H9 (cell line): ENCODE data around the gene BEX5. TPM values are rescaled to one million over a fixed set of nuclear protein-coding genes. Genes with fewer than 3 reads are reported as not detected.
"Not testable (repeated sequence)": the region's sequence is repeated elsewhere in the genome, so short reads cannot be mapped to it uniquely, and the experiment has no call there.

Source experiments
- DNase-seq: peaks from one replicate; pipeline ENCODE4 v3.0.0-alpha.2; 2017
- H2AFZ ChIP-seq: one replicate; pipeline ENCODE4 v1.6.1; 2013; ENCODE audit warnings: mild to moderate bottlenecking, low read length, control low read depth, moderate library complexity
- H2AK5ac ChIP-seq: 2 replicates; pipeline ENCODE4 v1.6.1; 2013; ENCODE audit warnings: low read length, control low read depth, mixed read lengths; ENCODE audit not compliant: insufficient read length
- H2BK120ac ChIP-seq: one replicate; pipeline ENCODE4 v1.6.1; 2013; ENCODE audit warnings: low read depth, mild to moderate bottlenecking, low read length, control low read depth, inconsistent platforms; ENCODE audit not compliant: poor library complexity, severe bottlenecking
- H2BK12ac ChIP-seq: 2 replicates; pipeline ENCODE4 v1.6.1; 2013; ENCODE audit warnings: low read length, control low read depth, mixed read lengths, low read depth; ENCODE audit not compliant: insufficient read length
- H2BK15ac ChIP-seq: 2 replicates; pipeline ENCODE4 v1.6.1; 2013; ENCODE audit warnings: low read depth, low read length, control low read depth
- H2BK20ac ChIP-seq: one replicate; pipeline ENCODE4 v1.6.1; 2013; ENCODE audit warnings: low read depth, mild to moderate bottlenecking, low read length, control low read depth, inconsistent platforms; ENCODE audit not compliant: poor library complexity, severe bottlenecking
- H2BK5ac ChIP-seq: 2 replicates; pipeline ENCODE4 v1.6.1; 2013; ENCODE audit warnings: low read length, control low read depth, mixed read lengths; ENCODE audit not compliant: insufficient read length
- H3K14ac ChIP-seq: 2 replicates; pipeline ENCODE4 v1.6.1; 2013; ENCODE audit warnings: low read length, control low read depth; ENCODE audit not compliant: insufficient read depth
- H3K18ac ChIP-seq: 2 replicates; pipeline ENCODE4 v1.6.1; 2013; ENCODE audit warnings: low read depth, mild to moderate bottlenecking, mixed read lengths, low read length, control low read depth; ENCODE audit not compliant: insufficient read length
- H3K23ac ChIP-seq: 2 replicates; pipeline ENCODE4 v1.6.1; 2013; ENCODE audit warnings: low read length, control low read depth, mixed read lengths, low read depth; ENCODE audit not compliant: insufficient read length
- H3K23me2 ChIP-seq: 2 replicates; pipeline ENCODE4 v1.6.1; 2013; ENCODE audit warnings: low read depth, mild to moderate bottlenecking, mixed read lengths, low read length, control low read depth; ENCODE audit not compliant: insufficient read length, poor library complexity, severe bottlenecking
- H3K27ac ChIP-seq: 2 replicates; pipeline ENCODE4 v1.5.1; 2013; ENCODE audit warnings: low read length, control low read depth, mixed read lengths, low read depth; ENCODE audit not compliant: insufficient read length
- H3K27me3 ChIP-seq: 2 replicates; pipeline ENCODE4 v1.6.1; 2013; ENCODE audit warnings: low read length, control low read depth, inconsistent platforms; ENCODE audit not compliant: insufficient read depth
- H3K4ac ChIP-seq: 2 replicates; pipeline ENCODE4 v1.6.1; 2013; ENCODE audit warnings: low read depth, mild to moderate bottlenecking, control low read depth, inconsistent platforms, low read length, moderate library complexity
- H3K4me1 ChIP-seq: 2 replicates; pipeline ENCODE4 v1.6.1; 2013; ENCODE audit warnings: low read length, control low read depth, inconsistent platforms; ENCODE audit not compliant: insufficient read depth
- H3K4me2 ChIP-seq: 2 replicates; pipeline ENCODE4 v1.6.1; 2013; ENCODE audit warnings: low read length, control low read depth, mixed read lengths; ENCODE audit not compliant: insufficient read length, insufficient read depth
- H3K56ac ChIP-seq: 2 replicates; pipeline ENCODE4 v1.6.1; 2013; ENCODE audit warnings: low read depth, mild to moderate bottlenecking, mixed read lengths, low read length, control low read depth; ENCODE audit not compliant: insufficient read length
- H3K79me1 ChIP-seq: 2 replicates; pipeline ENCODE4 v1.6.1; 2013; ENCODE audit warnings: low read depth, mild to moderate bottlenecking, moderate library complexity, low read length, control low read depth, inconsistent platforms; ENCODE audit not compliant: insufficient read depth, poor library complexity, severe bottlenecking
- H3K79me2 ChIP-seq: 2 replicates; pipeline ENCODE4 v1.6.1; 2013; ENCODE audit warnings: low read length, control low read depth, inconsistent platforms; ENCODE audit not compliant: insufficient read depth
- H3K9ac ChIP-seq: 2 replicates; pipeline ENCODE4 v1.6.1; 2013; ENCODE audit warnings: low read length, control low read depth, mixed read lengths; ENCODE audit not compliant: insufficient read length; ENCODE audit errors: extremely low read depth
- H3K9me3 ChIP-seq: one replicate; pipeline ENCODE4 v1.6.1; 2013; ENCODE audit warnings: low read depth, low read length, inconsistent platforms; ENCODE audit not compliant: control insufficient read depth
- H3T11ph ChIP-seq: one replicate; pipeline ENCODE4 v1.6.1; 2013; ENCODE audit warnings: mild to moderate bottlenecking, low read length, control low read depth, inconsistent platforms
- H4K20me1 ChIP-seq: one replicate; pipeline ENCODE4 v1.6.1; 2013; ENCODE audit not compliant: control insufficient read depth, insufficient read length, insufficient read depth
- H4K5ac ChIP-seq: 2 replicates; pipeline ENCODE4 v1.6.1; 2013; ENCODE audit warnings: low read depth, mild to moderate bottlenecking, mixed read lengths, low read length, control low read depth; ENCODE audit not compliant: insufficient read length
- H4K8ac ChIP-seq: replicated peaks from 2 replicates; pipeline ENCODE4 v1.6.1; 2013; ENCODE audit warnings: low read length, control low read depth, mixed read lengths, low read depth; ENCODE audit not compliant: insufficient read length
- H4K91ac ChIP-seq: 2 replicates; pipeline ENCODE4 v1.6.1; 2013; ENCODE audit warnings: low read depth, mild to moderate bottlenecking, moderate library complexity, mixed read lengths, low read length, control low read depth; ENCODE audit not compliant: insufficient read length
- H3K27ac Mint-ChIP-seq, 3 experiments: 2 replicates in 2 of 3; 3 replicates in 1 of 3; pipeline ENCODE4 v1.8.0; 2020 to 2021; ENCODE audit warnings: mixed read lengths in 3 of 3, mild to moderate bottlenecking in 1 of 3, moderate library complexity in 1 of 3
- H3K27me3 Mint-ChIP-seq: 2 replicates; pipeline ENCODE4 v1.8.0; 2021; ENCODE audit warnings: low read depth, mild to moderate bottlenecking, moderate library complexity, mixed read lengths
- H3K36me3 Mint-ChIP-seq, 3 experiments: 2 replicates in 2 of 3; 3 replicates in 1 of 3; pipeline ENCODE4 v1.8.0; 2020 to 2021; ENCODE audit warnings: low read depth in 3 of 3, mixed read lengths in 3 of 3; ENCODE audit not compliant: insufficient read depth in 1 of 3
- H3K4me1 Mint-ChIP-seq, 2 experiments: 2 replicates each; pipeline ENCODE4 v1.8.0; 2020; ENCODE audit warnings: mixed read lengths in 2 of 2
- H3K4me3 Mint-ChIP-seq, 2 experiments: 2 replicates in 1 of 2; 3 replicates in 1 of 2; pipeline ENCODE4 v1.8.0; 2020 to 2021; ENCODE audit warnings: mild to moderate bottlenecking in 2 of 2, mixed read lengths in 2 of 2, moderate library complexity in 1 of 2
- H3K9me3 Mint-ChIP-seq, 2 experiments: 2 replicates in 1 of 2; 3 replicates in 1 of 2; pipeline ENCODE4 v1.8.0; 2020; ENCODE audit warnings: mild to moderate bottlenecking in 2 of 2, mixed read lengths in 2 of 2, moderate library complexity in 1 of 2
- CTCF ChIP-seq: fragments of 200-600 bp; sonication (generic); conservative IDR thresholded peaks from 3 replicates; pipeline ENCODE4 v1.8.0; 2021; ENCODE audit warnings: antibody characterized with exemption, mild to moderate bottlenecking
- WGBS: extraction: QIAGEN DNeasy Blood & Tissue Kit; methylation state at CpG from one replicate; pipeline ENCODE4 v1.1.7; 2013; ENCODE audit warnings: missing lambda C conversion rate, low lambda C conversion rate, mixed read lengths; ENCODE audit not compliant: insufficient read length; ENCODE audit errors: extremely low coverage; 5-methylcytosine and 5-hydroxymethylcytosine counted together
- total RNA-seq: library from RNA; stranded (reverse); gene quantifications from 2 replicates; pipeline ENCODE4 v1.2.1, GENCODE V29; 2021

Gene BEX5
- total RNA-seq, 1 experiment from 2014 or later: 7.7 TPM

GRCh38 chrX:102126863-102127262 lies 28.9 kb downstream of the BEX5 start:
- Histone ChIP-seq H4K8ac (no peak overlapping the region), H4K91ac (no peak overlapping the region), H3K4ac (no peak overlapping the region), H2BK15ac (no peak overlapping the region), H3K4me1 (no peaks in the 10 kb centered on the region), H3K18ac (no peak overlapping the region), H2AFZ (no peak overlapping the region), H3K14ac (no peak overlapping the region), H2BK20ac (no peak overlapping the region), H2BK120ac (no peak overlapping the region), H4K20me1 (no peaks in the 10 kb centered on the region), H3K27me3 (no peaks in the 10 kb centered on the region; the same call in 1 of the 2 replicates), H3T11ph (no peak overlapping the region), H3K79me2 (no peaks in the 10 kb centered on the region), H2AK5ac (no peak overlapping the region), H3K56ac (no peak overlapping the region), H3K23ac (no peak overlapping the region), H4K5ac (no peak overlapping the region), H3K9ac (no peak overlapping the region), H3K27ac (no peak overlapping the region), H2BK12ac (no peak overlapping the region), H3K4me2 (peak overlapping the region; percentile 60), H3K79me1 (no peaks in the 10 kb centered on the region), H3K9me3 (peaks cover 26% of the 10 kb centered on the region), H2BK5ac (no peak overlapping the region), H3K23me2 (no peaks in the 10 kb centered on the region)
- no peak overlapping the region for H3K27ac Mint-ChIP-seq
- H3K27me3 Mint-ChIP-seq: peaks cover 30% of the 10 kb centered on the region
- TF ChIP-seq CTCF: no peak
- H3K4me1 Mint-ChIP-seq: peaks cover 9% of the 10 kb centered on the region in 2 experiments
- DNase-seq: no peak
- H3K4me3 Mint-ChIP-seq: peak overlapping the region; percentile 6 to 71; a peak in 3 of 5 replicates
- peaks cover 62 to 77% of the 10 kb centered on the region in 2 experiments for H3K9me3 Mint-ChIP-seq
- no CpG with 5 or more reads among the region's 8 CpGs for WGBS
- peaks cover 0 to 7% (median 5%) of the 10 kb centered on the region in 3 experiments; a peak in 4 of 7 replicates for H3K36me3 Mint-ChIP-seq

- H4K20me1 ChIP-seq, H4K5ac ChIP-seq, H2BK15ac ChIP-seq, DNase-seq, H2AFZ ChIP-seq, H3T11ph ChIP-seq, H3K23me2 ChIP-seq, H2BK120ac ChIP-seq, H3K79me1 ChIP-seq, H3K14ac ChIP-seq, H2BK20ac ChIP-seq, H3K4me1 ChIP-seq, H3K27ac ChIP-seq, H3K23ac ChIP-seq, H4K8ac ChIP-seq, H4K91ac ChIP-seq, H2BK5ac ChIP-seq, H3K4ac ChIP-seq, H3K4me1 Mint-ChIP-seq, H3K27ac Mint-ChIP-seq, H3K36me3 Mint-ChIP-seq, H3K27me3 ChIP-seq, H3K79me2 ChIP-seq, H2AK5ac ChIP-seq, H3K18ac ChIP-seq, H2BK12ac ChIP-seq, H3K56ac ChIP-seq: not testable (repeated sequence)
- peak overlapping the region; percentile 50 for H3K9ac ChIP-seq
- peak overlapping the region; percentile 60 for H3K4me2 ChIP-seq
- peaks cover 20% of the 10 kb centered on the region for H3K9me3 ChIP-seq
- Mint-ChIP-seq H3K27me3 (peaks cover 30% of the 10 kb centered on the region), H3K4me3 (peak overlapping the region; percentile 71 to 86), H3K9me3 (peaks cover 59 to 75% of the 10 kb centered on the region in 2 experiments)
- no CpG with 5 or more reads among the region's 21 CpGs for WGBS
These were observed 29.5 kb downstream of the BEX5 start for GRCh38 chrX:102126080-102126818.
